DMS79 (cell line): ENCODE results near the gene RAB19.
"Not testable (repeated sequence)": the region's sequence is repeated elsewhere in the genome, so short reads cannot be mapped to it uniquely, and the experiment has no call there.

Experiments
- DNase-seq: peaks from one replicate; lab custom pipeline; 2025; lab: John Stamatoyannopoulos, UW

The RAB19 gene

DNA sequence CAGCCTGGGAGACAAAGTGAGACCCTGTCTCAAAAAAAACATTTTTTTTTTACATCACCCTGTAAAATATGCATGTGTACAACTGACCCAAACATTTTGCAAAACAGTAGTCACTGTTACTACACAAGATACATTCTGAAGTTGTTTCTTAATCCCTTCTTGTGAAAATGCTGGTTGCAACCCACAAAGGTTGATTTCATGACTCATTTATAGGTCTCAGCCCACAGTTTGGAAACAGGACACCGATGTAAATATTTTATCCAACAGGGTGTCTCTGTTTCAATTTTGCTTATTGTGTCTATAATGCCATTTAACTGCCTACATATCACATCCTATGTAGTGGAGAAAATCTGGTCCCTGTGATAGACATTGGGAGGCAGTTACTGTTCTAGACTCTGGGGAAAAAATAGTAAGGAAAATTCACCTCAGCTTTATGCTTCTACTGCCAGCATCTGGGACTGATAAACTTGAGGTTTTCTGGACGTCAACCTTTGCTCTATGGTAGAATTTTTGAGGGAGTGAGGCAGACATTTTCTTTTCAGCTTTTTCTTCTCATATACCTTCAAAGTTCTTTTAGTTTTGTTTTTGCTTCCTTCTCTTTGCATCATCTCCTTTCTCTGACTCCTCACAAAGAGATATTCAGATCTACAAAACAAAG lies 1.6 kb upstream of the RAB19 start:
- no peak for DNase-seq

DNA sequence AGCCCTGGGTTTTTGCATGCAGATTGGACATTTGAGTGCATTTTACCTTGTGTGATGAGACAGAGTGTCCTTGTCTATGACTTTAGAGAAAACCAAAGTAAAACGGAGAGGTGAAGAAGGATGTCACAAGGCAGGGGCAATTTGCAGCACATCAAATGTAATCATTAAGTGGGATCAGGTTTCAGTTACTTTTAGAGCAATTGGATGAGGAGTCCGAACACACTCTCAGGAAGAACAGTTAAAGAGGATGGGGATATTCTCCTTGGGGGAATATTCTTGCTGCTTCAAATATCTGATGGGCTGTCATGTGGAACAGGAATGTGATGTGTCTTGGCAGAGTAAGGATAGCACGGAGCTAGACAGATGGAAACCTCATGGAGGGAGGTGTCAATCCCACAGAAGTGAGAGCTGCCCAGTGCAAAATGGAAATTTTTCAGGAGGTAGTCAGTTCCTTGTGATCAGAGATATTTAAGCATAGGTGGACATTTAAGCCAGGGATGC lies 757 bp downstream of the RAB19 start:
- no peak for DNase-seq

DNA sequence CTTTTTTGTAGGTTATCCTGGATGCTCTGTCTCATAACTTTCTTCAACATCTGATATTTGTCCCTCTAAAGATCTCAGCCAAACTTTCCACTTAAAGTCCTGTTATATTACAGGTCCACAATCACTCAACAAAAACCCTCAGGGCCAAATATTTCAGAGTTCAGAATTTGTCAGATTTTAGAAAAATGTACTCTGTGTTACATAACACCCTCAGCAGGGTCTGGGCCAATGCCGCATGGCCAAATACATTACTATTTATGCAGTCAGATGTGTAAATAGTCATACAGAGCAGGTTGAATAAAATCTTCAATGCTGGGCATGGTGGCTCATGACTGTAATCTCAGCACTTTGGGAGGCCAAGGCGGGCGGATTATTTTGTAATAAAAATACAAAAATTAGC lies 11.5 kb downstream of the RAB19 start:
- DNase-seq = no peak

DNA sequence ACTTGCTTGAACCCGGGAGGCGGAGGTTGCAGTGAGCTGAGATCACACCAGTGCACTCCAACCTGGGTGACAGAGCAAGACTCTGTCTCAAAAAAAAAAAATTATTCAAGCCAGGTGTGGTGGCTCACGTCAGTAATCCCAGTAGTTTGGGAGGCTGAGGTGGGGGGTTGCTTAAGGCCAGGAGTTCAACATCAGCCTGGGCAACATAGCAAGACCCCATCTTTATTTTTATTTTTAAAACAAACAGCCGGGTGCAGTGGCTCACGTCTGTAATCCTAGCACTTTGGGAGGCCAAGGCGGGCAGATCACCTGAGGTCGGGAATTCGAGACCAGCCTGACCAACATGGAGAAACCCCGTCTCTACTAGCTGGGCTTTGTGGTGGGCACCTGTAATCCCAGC lies 12.0 kb downstream of the RAB19 start:
- DNase-seq = not testable (repeated sequence)

DNA sequence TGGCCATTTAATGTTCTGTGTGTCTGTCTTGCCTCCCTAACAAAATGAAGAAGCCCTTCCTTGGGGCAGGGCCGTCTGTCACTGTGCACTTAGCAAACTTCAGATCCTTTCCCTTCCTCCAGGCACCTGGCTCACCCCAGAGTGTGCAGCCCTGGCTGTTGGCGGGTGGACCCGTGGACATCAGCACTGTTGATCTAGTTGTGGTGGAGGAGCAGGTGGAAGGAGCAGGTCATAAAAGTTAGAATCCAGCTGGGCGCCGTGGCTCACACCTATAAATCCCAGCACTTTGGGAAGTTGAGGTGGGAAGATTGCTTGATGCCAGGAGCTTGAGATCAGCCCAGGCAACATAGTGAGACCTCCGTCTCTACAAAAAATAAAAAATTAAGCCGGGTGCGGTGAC lies 12.7 kb downstream of the RAB19 start:
- DNase-seq = no peak

DNA sequence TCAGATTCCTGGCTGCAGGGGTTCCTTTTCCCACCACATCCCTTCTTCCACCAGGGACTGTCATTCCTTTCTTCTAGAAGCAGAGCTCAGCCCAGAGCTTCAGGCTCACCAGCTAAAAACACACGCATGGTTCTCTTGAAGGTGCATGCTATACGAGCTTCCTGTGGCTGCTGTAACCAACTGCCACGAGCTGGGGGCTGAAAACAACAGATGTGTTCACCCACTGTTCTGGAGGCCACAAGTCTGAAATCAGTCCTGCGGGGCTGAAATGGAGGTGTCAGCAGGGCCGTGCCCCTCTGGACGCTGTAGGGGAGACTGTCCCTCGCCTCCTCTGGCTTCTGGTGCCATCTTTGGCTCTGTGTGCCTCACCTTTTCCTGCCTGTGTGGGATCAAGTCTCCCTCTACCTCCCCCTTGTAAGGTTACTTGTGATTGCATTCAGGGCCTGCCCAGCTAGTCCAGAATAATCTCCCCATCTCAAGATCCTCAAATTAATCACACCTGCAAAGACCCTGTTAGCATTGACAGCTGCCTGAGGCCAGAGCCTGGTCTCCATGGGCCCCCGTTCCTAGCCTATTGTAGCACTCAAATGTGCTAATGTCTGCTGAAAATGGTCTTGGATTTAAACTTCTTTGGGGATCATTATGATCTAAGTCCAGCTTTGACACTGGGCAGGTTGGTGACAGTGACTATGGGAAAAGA lies 13.7 kb downstream of the RAB19 start:
- DNase-seq = no peak

DNA sequence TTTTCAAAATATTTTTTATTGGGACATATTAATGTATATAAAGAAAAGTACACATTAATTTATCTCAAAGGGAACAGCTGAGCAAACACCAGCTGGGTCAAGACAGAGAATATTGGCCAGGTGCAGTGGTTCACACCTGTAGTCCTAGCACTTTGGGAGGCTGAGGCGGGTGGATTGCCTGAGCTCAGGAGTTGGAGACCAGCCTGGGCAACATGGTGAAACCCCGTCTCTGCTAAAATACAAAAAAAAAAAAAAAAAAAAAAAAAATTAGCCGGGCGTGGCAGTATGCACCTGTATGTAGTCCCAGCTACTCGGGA lies 14.3 kb downstream of the RAB19 start:
- DNase-seq = not testable (repeated sequence)

DNA sequence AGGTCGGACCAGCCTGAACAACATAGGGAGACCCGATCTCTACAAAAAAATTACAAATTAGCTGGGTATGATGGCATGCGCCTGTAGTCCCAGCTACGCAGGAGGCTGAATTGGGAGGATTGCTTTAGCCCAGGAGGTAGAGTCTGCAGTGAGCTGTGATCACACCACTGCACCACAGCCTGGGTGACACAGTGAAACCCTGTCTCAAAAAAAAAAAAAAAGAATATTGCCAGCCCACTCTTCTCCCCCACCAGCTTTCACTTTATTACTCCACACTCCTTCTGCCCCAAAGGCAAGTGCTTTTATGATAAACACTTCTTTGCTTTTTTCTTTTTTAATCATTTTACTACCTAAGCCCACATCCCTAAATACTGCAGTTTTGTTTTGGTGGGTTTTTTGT lies 14.8 kb downstream of the RAB19 start:
- DNase-seq = no peak

DNA sequence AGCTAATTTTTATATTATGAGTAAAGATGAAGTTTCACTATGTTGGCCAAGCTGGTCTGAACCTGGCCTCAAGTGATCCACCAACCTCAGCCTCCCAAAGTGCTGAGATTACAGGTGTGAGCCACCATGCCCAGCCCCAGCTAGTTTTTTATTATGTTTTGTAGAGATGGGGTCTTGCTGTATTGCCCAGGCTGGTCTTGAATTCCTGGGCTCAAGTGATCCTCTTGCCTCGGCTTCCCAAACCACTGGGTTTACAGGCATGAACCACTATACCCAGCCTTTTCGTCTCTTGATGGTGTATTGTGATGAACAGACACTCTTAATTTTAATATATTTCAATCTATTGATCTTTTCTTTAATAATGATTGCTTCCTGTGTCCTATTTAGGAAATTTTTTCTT lies 17.7 kb downstream of the RAB19 start:
- no peak for DNase-seq

DNA sequence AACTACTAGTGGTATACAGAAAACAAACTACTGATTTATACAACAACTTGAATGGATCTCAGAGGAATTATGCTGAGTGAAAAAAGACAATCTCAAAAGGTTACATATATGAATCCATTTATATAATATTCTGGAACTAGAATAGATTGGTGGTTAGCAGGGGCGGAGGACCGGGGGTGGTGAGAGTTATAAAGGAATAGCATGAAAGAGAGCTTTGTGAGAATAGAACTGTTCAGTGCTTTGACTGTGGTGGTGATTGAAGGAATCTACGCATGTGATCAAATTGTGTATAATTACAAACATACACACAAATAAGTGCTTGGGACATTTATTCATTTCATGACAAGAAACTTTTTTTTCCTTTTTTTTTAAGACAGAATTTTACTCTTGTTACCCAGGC lies 19.6 kb downstream of the RAB19 start:
- DNase-seq = no peak

DNA sequence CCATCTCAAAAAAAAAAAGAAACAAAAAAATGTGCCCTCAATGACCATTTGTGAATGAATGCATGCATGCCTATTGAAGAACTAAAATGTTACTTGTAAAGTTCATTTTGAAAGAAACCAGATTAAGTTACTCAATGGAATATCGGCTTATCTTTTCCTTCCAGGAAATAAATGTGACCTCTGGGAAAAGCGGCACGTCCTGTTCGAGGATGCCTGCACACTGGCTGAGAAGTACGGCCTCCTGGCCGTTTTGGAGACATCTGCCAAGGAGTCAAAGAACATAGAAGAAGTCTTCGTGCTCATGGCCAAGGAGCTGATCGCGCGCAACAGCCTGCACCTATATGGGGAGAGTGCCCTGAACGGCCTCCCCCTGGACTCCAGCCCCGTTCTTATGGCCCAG lies 21.9 kb downstream of the RAB19 start:
- DNase-seq = no peak

DNA sequence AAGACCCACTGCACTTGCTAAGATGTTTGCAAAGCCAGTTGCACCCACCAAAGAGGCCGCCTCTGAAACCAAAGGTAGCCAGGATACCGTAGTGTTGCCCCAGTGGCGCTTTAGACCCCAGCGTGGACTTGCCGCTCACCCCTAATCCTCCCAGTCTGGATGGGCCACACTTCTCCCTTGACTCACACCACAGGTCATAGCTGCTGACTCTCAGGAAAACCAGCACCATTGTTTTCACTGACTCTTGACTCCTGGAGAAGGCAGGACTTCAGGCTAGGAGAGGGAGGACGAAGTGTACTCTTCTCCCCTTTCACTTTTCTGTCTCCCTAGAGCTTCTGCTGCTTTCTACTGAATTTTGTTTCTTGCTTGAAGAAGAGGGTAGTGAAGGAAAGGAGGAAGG lies 22.3 kb downstream of the RAB19 start:
- DNase-seq = no peak

DNA sequence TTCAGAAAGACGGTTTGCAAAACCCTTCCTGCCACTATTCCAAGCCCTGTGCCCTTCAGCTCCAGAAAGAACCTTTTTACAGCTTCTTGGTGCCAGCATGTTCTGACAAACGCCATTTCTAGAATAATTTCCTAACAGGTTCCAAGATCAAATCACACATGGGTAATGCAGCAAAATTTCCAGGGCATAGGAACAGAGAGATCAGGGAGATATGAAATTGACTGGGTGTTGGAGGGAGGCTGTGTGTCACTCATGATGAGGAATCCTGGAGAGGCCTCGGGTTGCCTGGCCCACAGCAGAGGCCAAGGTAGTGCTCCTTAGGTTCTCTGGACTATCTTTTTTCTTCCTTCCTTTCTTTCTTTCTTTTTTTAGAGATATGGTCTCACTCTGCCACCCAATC lies 29.5 kb downstream of the RAB19 start:
- DNase-seq = no peak

DNA sequence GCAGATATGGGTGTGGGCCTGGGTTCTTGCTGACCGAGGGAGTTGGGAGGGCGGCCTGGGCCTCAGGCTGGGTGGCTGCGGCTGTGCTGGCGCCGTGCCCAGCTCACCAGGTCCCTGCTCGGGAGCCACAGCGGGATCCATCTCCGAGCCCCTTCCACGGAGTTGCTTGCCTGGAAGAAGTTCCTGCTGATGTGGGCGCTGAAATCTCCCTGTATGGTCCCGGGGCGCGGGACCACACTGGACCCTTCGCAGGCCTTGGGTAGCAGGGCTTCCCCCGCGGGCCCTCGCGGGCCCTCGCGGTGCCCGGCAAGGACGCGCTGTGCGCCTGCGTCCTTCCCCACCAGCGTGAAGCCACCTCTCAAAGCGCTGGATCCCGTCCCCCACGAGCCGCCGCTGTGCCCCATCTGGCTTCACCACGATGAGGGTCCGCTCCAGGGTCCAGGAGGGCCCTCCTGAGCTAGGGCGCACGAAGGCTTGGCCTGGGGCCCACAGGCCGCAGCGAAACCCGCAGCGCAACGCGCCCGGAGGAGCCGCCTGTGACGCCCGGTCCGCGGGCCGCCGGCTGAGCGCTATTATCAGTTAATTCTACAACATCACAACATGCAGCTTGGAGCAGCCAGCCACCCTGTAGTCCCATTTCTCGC lies 31.5 kb downstream of the RAB19 start:
- DNase-seq = no peak

DNA sequence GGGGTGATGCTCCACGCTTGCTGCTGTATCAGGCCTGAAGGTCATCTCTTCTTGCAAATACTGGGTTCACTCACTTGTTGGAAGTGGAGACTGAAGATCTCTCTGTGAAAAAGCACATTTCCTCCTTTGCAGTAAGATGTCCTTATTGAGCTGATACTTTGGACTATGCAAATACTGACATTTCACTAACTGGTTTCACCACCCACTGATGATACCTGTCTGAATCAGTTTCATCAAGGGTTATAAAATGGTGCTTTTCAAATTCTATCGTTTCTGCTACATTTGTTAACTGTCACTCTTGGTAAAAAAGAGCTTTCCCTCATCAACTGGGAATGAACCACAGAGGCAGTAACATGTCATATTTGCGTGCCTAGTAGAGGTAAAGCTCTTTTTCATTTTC lies 35.5 kb downstream of the RAB19 start:
- DNase-seq = no peak

DNA sequence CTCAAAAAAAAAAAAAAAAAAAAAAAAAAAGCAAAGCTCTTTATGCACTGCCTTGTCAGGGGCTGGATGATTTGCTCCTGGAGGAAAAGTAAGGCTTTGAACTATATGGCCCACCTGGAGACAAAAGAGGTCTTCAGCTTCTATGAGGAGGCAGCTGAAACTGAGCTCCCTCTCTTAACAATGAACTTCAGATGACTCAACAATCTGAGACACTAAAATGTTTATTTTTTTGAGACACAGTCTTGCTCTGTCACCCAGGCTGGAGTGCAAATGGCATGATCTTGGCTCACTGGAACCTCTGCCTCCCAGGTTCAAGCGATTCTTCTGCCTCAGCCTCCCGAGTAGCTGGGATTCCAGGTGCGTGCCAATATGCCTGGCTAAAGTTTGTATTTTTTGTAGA lies 36.7 kb downstream of the RAB19 start:
- no peak for DNase-seq

DNA sequence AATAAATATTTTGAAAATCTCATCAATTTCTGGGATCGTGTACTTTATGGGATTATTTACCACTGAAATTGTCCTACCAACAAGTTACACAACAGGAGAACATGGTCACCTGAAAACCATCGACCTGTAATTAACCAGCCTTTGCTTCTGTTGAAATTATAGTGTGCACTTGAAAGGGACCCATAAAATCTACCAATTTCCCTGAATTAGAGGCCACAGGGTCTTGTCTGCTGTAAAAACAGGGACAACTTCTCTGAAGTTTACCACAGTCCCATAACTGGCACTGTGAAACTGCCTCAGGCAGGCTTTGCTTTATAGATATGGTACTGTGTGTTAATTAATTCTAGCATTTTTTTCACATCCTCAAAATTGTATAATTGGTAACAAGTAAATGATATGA lies 37.7 kb downstream of the RAB19 start:
- no peak for DNase-seq

DNA sequence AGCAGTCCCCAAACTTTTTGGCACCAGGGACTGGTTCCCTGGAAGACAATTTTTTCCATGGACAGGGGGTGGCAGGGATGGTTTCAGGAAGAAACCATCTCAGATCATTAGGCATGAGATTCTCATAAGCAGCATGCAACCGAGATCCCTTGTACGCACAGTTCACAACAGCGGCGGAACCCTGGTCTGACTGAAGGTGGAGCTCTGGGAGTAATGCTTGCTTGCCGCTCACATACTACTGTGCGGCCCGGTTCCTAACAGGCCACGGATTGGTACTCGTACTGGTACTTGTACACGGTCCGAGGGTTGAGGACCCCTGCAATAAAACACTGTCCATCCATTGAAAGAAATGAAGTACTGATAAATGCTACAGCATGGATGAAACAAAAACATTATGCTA lies 42.6 kb downstream of the RAB19 start:
- no peak for DNase-seq

DNA sequence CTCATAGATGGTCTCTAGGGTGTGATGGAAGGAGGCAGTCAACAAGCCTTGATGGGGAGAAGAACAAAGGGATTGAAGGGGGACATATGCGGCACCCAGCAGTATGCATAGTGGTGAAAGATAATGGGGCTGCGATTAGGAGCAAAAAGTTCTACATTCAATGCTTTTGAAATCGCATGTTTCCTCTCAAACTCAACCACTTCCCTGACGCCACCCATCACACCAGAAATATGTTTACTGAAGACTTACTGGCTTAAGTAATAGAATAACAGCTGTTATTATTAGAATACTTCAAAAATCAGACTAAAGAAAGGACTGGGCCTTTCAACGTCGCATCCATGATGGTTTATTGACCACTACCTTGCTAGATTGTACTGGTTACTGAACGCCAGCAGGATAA lies 44.0 kb downstream of the RAB19 start:
- DNase-seq = no peak

DNA sequence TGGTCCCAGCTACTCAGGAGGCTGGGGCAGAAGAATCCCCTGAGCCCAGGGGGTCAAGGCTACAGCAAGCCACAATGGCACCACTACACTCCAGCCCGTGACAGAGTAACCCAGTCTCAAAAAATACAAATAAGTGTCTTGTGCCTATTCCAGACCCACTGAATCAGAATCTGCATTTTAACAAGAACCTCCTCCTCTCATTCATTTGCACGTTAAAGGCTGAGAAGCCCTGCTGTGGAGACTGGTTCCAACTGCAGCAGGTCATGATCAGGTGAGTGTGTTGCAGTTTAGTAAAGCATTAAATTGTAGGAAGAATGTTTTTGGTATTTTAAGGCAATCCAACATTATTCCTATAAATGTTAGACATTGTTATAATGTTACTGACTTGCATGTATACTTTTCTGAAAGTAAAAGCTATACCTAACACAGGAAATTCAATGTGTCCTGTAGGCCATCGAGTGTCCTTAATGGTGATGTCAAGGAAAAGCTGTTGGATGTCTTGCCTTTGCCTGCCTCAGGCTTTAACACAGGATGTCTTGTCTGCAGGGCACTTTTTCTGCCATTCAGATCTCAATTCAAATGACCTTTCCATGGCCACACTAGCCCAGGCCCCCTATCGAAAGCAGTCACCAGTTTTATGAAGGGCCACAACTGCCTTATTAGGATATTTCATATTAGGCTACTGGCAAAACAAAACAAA lies 45.1 kb downstream of the RAB19 start:
- DNase-seq = no peak

DNA sequence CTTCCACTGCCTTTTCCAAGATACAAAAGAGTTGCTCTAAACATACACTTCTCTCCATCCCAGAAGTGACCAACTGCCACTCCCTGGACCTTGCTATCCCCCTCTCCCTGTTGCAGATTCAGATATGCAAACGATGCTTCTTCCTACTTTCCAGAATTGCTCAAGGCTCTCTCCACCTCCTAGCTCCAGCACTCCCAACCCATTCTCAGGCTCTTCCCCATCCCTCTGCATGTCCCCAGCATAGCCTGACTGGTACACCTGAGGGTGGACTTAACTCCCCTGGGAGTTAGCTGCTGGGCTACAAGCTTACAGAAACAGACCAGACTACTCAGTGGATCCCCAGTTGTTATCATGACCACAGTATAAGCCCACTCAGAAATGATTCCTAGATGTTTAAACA lies 47.9 kb downstream of the RAB19 start:
- DNase-seq = no peak

DNA sequence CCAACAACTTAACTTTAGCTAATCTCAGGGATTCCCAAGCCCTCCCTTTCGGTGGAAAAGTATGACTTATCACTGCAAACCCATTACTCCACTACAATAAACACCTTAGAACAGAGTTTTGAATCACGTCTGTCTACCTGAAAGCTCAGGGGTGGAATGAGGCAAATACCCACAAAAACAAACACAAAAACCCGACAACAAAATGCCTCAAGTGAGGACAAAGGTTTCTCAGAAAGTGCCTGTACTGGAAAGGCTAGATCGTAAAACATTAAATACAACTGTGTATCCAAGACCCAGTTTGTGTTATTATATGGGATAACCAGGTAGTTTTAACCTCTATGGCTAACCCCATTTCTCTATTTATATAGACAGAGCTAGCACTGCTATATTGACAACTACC lies 49.4 kb downstream of the RAB19 start:
- DNase-seq = no peak
